ENCODE results near the gene RANBP3.
"Not testable (repeated sequence)": the region's sequence is repeated elsewhere in the genome, so short reads cannot be mapped to it uniquely, and the experiment has no call there.

RANBP3 gene

GRCh38 chr19:5889288-5889971, 88.5 kb downstream of the RANBP3 start:
- DNase-seq (ENCODE audit: low read depth, low spot score): no peak

- DNase-seq (ENCODE audit: low read depth, low spot score): not testable (repeated sequence)
These were observed 93.7 kb downstream of the RANBP3 start for GRCh38 chr19:5884065-5884811.

DNA sequence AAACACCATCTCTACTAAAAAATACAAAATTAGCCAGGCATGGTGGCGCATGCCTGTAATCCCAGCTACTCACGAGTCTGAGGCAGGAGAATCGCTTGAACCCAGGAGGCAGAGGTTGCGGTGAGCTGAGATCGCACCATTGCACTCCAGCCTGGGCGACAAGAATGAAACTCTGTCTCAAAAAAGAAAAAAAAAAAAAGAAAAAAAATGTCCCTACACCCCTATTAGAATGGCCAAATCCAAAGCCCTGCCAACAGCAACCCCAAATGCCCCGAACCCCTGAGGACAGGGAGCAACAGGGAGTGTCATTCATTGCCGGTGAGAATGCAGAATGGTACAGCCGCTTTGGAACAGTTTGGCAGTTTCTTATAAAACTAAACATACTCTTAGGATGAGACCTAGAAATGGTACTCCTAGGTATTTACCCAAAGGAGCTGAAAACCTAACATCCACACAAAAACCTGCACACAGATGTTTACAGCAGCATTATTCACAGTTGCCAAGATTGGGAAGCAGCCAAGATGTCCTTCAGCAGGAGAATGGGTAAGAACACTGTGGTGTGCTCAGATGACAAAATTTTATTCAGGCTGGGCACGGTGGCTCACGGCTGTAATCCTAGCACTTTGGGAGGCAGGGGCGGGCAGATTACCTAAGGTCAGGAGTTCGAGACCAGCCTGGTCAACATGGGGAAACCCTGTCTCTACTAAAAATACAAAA, 94.6 kb downstream of the RANBP3 start:
- not testable (repeated sequence) for DNase-seq (ENCODE audit: low read depth, low spot score)

DNA sequence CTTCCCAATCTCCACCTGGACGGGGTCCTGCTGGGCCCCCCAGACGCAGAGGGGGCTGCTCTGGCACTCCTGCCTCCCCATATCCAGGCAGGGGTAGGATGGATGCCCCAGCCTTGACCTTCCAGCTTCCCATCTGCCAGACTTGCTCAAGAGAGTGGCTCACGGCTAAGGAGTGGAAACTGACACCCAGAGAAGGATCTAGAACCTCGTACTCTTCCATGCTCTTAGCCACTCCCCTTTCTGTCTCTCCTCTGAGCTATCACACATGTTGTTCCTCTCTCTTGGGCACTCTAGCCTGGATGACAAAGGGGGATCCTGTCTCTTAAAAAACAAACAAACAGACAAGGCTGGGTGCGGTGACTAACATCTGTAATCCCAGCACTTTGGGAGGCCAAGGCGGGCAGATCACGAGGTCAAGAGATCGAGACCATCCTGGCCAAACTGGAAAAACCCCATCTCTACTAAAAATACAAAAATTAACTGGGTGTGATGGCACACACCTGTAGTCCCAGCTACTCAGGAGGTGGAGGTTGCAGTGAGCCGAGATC, 95.4 kb downstream of the RANBP3 start:
- DNase-seq (ENCODE audit: low read depth, low spot score): no peak

DNA sequence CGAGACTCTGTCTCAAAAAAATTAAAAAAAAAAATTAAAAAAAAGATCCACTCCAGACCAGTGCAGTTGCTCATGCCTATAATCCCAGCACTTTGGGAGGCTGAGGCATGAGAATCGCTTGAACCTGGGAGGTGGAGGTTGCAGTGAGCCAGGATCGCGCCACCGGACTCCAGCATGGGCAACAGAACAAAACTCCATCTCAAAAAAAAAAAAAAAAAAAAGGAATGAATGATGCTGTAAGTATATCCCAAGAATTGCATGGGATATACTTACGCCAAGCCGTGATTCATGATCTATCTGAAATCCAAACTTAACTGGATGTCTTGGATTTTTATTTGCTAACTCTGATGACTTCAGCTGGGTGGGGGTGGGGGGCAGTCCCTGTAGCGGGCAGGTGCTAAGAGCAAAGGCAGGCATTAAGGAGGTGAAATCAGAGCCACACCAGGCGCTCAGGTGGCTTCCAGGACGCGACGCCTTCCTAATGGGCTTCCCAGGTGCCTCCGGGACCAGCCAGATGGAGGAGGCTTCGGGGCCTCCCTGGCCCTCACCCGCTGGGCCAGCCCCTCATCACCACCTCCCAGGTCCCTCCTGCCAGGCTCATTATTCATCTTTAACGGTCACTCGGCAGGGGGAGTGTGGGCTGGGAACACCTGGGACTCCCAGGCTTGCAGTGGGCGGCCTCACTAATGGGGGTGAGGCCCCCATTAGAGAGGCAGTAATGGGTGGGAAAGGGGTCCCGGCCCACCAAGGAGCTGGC, 96.2 kb downstream of the RANBP3 start:
- no peak for DNase-seq (ENCODE audit: low read depth, low spot score)

DNA sequence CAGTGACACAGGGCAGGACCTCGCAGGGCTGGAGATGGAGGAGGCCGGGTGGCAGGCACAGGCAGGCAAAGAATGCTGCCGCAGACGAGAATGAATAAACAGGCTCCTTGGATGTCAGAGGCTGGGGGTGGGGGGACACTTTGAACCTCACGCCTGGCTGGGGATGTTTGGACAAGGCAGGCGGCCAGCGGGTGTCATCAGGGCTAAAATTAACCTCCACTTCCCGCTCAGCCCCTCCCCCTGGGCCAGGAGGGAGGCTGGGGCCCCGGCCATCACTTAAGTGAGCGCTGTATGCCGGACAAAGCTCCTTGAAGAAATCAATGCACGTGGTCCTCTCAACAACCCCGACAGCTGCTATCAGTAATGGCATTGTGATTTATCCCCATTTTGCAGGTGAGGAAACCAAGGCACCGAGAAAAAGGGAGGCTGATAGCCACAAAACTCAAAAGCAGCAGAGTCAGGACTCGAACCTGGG, 97.3 kb downstream of the RANBP3 start:
- DNase-seq (ENCODE audit: low read depth, low spot score): peak; percentile 78

- DNase-seq (ENCODE audit: low read depth, low spot score): no peak
These were observed 97.7 kb downstream of the RANBP3 start for GRCh38 chr19:5880196-5880595.

DNA sequence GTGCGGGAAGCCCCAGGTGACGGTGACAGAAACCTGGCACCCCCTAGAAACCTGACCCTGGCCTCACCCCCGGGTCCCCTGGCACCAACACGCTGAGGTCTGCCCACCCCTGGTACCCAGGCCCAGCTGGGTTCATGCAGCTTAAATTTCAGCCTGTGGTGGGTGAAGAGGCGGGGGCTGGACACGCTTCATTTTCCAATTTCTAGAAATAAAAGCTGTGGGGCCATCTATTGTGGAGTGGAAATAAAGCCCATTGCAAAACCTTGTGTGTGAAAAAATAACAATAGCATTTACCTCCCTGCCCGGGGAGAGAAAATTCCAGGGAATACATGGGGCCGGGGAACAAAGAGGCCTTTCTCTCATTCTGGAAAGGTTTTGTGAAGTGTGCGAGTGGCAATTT, 100.1 kb downstream of the RANBP3 start:
- no peak for DNase-seq (ENCODE audit: low read depth, low spot score)

DNA sequence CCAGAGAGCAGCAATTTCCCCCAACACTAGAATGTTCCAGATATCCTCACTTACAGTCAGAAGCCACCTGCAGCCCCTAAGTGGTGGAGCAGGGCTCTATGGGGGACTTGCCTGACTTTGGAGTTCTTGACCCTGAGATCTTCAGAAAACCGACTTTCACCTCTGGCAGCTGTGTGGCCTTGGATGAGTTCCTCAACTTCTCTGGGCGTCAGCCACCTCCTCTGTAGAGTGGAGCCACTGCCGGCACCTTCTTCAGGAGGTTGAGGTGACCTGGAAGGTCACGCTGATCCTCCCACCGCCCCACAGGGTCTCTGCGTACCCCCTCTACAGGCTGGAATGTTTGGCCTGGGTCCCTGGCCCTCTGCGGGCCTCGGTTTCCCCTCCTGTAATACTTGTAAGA, 100.5 kb downstream of the RANBP3 start:
- no peak for DNase-seq (ENCODE audit: low read depth, low spot score)

DNA sequence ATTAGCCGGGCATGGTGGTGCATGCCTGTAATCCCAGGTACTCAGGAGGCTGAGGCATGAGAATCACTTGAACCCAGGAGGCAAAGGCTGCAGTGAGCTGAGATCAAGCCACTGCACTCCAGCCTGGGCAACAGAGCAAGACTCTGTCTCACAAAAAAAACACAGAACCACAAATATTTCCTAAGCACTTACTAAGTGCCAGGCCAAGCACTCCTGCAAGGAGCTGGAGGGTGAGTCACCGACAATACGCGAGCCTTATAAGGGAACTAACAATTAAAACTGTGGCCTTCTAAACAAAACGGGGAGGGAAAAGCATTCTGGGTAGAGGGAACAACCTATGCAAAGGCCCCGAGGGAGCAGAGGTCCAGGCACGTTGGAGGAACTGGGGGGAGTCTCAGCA, 103.4 kb downstream of the RANBP3 start:
- peak; percentile 36 for DNase-seq (ENCODE audit: low read depth, low spot score)

GRCh38 chr19:5873617-5874199, 104.2 kb downstream of the RANBP3 start:
- DNase-seq (ENCODE audit: low read depth, low spot score): no peak

DNA sequence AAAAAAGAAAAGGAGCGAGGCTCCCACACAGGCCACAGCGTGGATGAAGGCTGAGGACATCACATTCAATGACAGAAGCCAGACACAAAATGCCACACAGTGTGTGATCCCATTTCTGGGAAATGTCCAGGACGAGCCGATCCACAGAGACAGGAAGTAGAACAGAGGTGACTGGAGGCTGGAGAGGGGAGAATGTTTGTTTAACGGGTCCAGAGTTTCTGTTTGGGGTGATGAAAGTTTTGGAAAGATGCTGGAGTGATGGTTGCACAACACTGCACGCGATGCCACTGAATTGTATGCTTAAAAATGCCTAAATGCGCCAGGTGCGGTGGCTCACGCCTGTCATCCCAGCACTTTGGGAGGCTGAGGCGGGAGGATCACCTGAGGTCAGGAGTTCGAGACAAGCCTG, 107.0 kb downstream of the RANBP3 start:
- DNase-seq (ENCODE audit: low read depth, low spot score): no peak

- no peak for DNase-seq (ENCODE audit: low read depth, low spot score)
These were observed 110.5 kb downstream of the RANBP3 start for GRCh38 chr19:5867201-5868136.

All from astrocyte of the hippocampus (primary cell).